Stimulated activated CD8-positive, alpha-beta memory T cell treated with anti-CD3 and anti-CD28 coated beads, Interleukin-15, amount 100 ng/mL, for 4 hours (primary cell): ENCODE measurements around the gene GCM1.
A peak's percentile ranks its signal among the peaks of the same experiment; 100 is the strongest.
"Not testable (repeated sequence)": the region's sequence is repeated elsewhere in the genome, so short reads cannot be mapped to it uniquely, and the experiment has no call there.

Experiments used
- DNase-seq, 2 donors: peaks; one replicate each; pipeline ENCODE4 v3.0.0-alpha.2; 2020; ENCODE audit warnings: low read depth in 2 of 2

Gene GCM1

GRCh38 chr6:53148684-53149083 lies at the start of gene GCM1:
Gene GCM1 (minus strand): TSS chr6:53148841. CDS start chr6:53145632, 3,209 bp downstream.
- no peak for DNase-seq

DNA sequence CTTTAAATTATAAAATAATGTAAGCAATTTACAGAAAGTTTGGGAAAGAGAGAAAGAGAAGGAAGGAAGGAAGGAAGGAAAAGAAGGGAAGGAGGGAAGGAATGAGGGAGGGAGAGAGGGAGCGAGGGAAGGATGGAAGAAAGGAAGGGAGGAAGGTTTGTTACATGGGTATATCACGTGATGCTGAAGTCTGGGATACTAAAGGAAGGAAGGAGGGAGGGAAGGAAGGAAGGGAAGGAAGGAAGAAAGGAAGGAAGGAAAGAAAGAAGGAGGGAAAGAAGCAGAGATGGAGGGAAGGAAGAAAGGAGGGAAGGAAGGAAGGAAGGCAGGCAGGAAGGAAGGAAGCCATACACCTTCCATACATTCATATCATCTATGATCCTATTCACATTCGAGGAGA lies 48.9 kb upstream of the GCM1 start:
- DNase-seq, result no peak

GRCh38 chr6:53195048-53195447 lies 46.4 kb upstream of the GCM1 start:
- no peak for DNase-seq

- no peak for DNase-seq
These were observed 44.1 kb upstream of the GCM1 start for GRCh38 chr6:53192682-53193188.

DNA sequence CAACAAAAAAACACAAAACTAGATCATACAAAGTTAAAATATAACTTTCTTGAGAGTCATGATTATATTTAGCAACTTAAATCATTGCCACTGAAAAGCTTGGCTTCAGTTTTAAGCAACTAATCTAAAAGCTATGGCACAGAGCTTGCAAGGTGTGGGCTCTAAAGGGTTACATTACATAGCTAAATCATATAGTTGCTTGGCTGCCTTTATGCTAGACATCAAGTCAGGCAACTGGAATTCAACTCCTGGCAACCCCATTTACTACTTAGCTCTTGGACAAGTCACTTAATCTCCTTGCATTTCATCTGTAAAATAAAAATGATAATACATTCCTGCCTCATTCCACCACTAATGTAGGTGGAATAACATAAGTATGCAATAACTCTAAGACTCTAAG lies 40.9 kb upstream of the GCM1 start:
- DNase-seq, result no peak

DNA sequence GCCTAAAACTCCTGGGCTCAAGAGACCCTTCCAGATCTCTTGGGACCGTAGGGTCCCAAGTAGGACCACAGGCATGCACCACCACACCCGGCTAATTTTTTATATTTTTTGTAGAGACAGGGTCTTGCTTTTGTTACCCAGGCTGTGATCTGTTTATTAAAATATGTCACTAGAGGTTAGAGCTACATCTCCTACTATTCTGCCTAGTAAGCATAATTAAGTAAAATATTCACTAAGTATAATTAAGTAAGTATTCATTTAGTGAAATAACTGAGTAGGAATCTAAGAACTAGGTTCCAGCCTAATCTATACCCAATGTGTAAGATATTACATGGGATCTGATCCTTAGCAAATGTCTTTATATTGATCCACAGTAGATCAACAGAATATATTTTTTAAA lies 40.2 kb upstream of the GCM1 start:
- no peak for DNase-seq

DNA sequence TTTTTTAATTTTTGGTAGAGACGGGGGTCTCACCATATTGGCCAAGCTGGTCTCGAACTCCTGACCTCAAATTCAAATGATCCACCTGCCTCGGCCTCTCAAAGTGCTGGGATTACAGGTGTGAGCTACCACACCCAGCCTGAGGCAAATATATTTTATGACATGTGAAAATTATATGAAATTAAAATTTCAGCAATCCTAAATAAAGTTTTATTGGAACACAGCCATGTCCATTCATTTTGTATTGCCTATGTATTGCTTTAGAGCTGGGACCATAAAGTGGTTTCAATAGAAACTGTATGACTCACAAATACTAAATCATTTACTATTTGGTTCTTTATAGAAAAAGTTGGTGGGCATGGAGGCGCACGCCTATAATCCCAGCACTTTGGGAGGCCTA lies 32.0 kb upstream of the GCM1 start:
- DNase-seq, result no peak

DNA sequence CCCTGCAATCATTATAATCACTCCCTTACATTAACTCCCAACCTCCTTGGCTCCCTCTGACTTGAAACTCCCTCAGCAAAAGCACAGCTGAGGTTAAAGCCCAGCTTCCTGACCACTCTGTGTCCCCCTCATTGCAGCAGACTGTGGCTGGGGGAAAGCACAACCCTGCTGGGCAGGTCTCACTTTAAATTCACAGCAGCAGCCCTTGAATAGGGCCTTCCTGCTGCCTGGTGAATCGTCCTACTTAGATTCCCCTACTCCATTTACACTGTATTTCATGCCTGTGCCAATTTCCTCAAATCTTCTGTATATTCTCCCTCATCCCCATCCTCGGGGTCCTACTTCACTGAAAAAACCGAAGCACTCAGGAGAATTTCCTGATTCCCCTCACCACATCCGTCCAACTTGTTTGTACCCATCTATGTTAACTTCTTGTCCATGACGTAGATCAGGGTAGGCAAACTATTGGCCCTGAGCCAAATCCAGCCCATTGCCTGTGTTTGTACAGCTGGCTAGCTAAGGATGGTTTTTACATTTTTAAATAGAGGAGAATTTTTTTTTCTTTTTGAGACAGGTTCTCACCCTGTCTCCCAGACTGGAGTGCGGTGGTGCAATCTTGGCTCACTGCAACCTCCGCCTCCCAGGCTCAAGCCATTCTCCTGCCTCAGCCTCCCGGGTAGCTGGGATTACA lies 31.5 kb upstream of the GCM1 start:
- no peak for DNase-seq

DNA sequence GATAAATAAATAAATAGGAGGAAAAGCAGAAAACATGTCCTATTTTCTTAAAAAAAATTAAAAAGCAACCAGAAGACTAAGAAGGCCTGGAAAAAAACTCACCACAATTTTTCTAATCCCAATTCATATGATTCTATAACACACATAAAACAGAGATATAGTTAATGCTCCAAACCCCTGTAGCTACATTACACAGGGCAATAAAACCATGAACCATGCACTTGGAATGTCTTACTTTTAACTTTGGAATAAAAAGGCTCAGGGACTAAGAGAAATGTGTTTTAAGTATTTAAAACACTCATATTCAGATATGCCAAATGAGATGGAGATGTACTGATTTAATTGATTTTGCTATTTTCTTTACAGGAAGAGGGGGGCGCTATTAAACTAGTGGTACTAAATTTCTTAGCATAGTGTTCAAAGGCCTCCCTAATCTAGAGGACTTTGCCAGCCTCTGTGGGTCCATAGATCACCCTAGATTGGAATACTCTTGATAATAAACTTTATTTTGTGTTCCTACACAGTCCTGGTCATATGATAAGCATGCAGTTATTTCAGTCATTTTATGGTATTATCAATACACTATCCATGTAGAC lies 30.3 kb upstream of the GCM1 start:
- no peak for DNase-seq

DNA sequence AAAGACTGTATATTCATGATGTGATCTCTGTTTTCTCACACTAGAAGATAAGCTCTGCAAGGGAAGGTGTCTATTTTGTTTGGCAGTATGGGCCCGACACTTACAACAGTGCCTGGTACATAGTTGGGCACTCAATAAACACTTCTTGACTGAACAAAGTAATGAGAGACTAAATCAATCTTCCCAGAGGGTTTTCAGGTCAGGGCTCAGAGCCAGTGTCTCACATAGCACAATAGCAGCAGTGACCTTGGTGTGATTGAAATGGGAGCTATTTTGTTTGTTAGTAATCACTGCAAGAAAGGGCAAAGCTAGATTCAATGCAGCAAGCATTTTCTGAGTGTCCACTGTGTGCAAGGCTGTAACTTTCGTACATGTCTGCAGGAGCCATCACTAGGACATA lies 26.4 kb upstream of the GCM1 start:
- no peak for DNase-seq

DNA sequence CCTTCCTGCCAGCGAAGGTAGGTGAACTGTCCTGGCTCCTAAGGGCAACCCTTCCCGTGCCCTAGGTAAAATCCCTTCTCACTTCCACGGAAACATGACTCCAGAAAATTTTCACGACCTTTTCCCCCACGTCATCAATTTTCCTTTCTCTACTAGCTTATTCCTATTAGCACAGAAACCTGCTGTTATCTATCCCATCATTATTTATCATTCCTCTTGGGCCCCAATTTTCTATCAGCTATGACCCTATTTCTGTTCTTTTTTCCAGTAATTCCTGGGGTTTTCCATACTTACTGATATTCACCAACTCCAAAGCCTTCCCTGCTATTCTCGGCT lies 23.8 kb upstream of the GCM1 start:
- DNase-seq, result no peak

DNA sequence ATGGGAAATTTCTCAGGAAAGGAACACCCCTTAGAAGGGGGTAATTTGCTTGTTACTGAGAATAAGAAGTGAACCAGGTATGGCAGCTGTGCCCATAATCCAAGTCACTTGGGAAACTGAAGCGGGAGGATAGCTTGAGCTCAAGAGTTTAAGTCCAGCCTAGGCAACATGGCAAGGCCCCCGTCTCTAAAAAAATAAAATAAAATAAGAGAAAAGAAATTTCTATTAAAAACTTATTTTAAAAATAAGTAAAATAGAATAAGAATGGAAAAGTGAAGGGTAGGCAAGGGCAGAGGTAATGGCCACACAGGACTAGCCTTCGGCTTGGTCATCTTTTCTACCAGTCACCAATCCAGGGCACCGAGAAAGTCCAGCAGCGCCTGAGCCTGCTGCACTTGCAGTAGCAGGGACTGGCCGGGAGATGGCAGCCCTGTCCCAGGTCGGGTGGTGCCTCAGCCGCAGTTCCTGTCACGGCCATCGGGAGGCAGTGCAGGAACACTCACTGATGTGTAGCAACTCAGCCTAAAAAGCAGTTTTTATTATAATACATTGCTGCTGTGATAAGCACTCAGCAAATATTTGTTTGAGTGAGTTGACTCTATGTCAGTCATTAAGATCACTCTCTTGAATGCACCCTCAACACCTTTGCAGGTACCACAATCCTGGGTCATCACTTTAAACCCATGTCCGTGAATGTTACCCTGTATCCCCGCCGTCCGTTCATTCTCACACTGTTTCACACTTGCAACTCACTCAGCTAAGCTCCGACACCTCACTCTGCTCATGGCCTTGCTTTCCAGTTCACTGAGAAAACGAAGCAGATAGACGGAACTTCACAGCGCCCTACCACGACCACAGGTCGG lies 23.2 kb upstream of the GCM1 start:
- peak; percentile 71 to 73 for DNase-seq

GRCh38 chr6:53168516-53169267 lies 20.1 kb upstream of the GCM1 start:
- no peak for DNase-seq

DNA sequence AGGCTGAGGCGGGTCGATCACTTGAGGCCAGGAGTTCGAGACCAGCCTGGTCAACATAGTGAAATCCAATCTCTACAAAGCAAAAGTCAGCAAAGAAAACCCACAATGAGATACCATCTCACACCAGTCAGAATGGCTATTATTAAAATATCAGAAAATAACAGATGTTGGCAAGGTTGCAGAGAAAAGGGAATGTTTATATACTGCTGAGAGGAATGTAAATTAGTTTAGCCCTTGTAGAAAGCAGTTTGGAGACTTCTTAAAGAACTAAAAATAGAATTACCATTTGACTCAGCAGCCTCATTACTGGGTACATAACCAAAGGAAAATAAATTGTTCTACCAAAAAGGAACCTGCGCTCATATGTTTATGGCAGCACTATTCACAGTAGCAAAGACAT lies 16.7 kb upstream of the GCM1 start:
- no peak for DNase-seq

DNA sequence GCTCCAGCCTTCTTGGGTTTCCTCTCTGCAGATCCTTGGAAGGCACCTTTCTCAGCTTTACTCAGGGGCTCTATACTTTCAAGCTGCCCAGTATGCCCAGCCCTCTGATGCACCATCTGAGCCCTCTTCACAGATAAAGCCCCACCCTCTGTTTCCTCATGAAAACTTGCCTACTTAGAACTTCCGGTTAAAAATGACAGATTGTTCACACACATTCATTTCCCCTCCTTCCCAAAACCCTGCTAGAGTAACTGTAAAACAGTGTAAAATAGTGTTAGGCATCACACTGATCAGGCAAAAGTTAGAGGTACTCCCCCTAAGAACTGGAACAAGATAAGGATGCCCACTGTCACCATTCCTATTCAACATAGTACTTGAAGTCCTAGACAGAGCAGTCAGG lies 14.0 kb upstream of the GCM1 start:
- no peak for DNase-seq

DNA sequence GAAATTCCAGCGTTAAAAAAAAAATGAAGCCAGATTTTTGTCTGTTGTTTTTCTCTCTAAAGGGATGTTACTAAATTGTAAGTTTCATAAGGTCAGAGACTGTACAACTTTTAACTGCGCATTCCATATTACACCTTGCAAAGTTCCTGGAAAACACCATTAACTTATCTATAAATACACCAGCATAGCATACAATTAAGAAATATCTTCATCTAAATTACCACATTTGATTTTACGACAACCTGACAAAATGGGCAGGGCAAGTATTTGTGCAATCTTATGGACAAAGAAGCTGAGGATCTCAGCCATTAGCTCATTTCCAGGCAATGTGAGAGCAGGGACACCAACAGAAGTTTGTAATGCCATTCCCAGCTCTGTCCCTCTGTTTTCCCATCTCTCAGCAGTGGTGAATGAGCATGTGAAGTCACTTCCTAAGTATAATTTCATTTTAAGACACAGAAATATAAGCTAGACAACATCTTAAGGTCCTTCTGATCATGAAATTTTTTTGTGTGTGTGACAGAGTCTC lies 12.9 kb upstream of the GCM1 start:
- no peak for DNase-seq

- DNase-seq, result no peak
These were observed 10.9 kb upstream of the GCM1 start for GRCh38 chr6:53159558-53159957.

GRCh38 chr6:53158076-53158475 lies 9.4 kb upstream of the GCM1 start:
- DNase-seq, result not testable (repeated sequence)

DNA sequence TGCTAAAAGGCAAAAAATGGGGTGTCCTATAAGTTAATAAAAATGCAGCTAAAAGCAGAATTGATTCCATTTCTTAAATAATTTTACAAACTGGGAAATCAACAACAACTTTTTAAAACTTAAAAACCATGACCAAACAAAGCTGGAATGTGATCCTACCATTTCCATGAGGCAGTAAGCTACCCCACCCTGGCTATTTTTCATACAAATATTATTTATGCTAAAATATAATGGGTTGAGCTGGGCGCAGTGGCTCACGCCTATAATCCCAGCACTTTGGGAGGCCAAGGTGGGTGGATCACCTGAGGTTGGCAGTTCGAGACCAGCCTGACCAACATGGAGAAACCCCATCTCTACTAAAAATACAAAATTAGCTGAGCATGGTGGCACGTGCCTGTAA lies 6.6 kb upstream of the GCM1 start:
- not testable (repeated sequence) for DNase-seq

DNA sequence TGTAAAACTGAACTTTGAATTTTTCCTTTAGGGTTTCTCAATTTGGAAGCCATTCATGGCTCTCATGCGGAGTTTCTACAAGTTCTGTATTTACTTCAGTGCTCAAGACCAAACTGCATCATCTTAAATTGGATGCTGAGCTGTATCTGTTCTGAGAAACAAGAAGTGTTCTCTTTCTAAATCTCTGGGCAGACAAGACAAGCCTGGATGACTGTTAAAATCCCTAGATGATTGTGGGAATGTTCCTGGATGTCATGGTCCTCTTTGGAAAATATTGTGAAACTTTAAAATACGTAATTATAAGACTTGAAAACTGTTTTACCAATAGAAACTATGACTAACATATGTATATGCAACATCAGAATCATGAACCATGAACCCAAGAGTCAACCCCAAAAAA lies 6.2 kb upstream of the GCM1 start:
- no peak for DNase-seq

DNA sequence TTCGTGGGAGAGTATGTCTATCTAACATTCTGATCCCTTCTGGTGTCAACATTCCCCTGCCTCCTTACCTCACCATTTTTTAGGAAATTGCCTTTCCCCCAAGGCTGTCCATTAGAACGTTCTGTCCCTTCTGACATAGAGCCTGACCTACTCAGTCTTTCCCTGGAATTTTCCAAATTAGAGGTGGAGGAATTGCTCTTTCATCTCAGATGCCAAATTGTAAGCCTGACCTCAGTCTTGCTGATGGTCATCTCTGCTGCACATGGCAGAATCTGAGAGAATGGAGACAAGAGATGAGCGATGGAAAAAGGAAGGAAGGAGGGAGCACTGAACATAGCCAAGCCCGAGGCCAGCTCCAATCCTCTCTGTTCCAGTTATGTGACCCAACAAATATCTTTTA lies 5.4 kb upstream of the GCM1 start:
- DNase-seq, result no peak

- no peak for DNase-seq
These were observed 3.9 kb upstream of the GCM1 start for GRCh38 chr6:53152576-53152975.
